Measurements from ENCODE around the gene DOCK10. TPM values are rescaled to one million over a fixed set of nuclear protein-coding genes. Genes with fewer than 3 reads are reported as not detected.

DOCK10 gene
- polyA plus RNA-seq, 1 donor: 9.3 TPM

GRCh38 chr2:225002039-225002655 is 40.1 kb downstream of the DOCK10 start:
- WGBS (ENCODE audit: insufficient coverage, low lambda C conversion rate): no CpG with 5 or more reads among the region's 6 CpGs
- no peak overlapping the region for H3K27ac ChIP-seq (ENCODE audit: low read length)
- H3K27me3 ChIP-seq (ENCODE audit: control insufficient read depth, insufficient read depth, low read length): no peaks in the 10 kb centered on the region
- H3K9me3 ChIP-seq (ENCODE audit: control insufficient read depth, low read depth, low read length): no peaks in the 10 kb centered on the region
- no peak overlapping the region for H3K4me3 ChIP-seq (ENCODE audit: low read length)
- no peaks in the 10 kb centered on the region for H3K36me3 ChIP-seq (ENCODE audit: control insufficient read depth, insufficient read depth, low read length)
- no peaks in the 10 kb centered on the region for H3K4me1 ChIP-seq (ENCODE audit: control insufficient read depth, insufficient read depth, low read length)
- DNase-seq: peak; percentile 24 to 36

- DNase-seq: peak; percentile 9 to 32
- no peaks in the 10 kb centered on the region for H3K9me3 ChIP-seq (ENCODE audit: control insufficient read depth, low read depth, low read length)
- H3K27ac ChIP-seq (ENCODE audit: low read length): no peak overlapping the region
- H3K4me3 ChIP-seq (ENCODE audit: low read length): no peak overlapping the region
- H3K36me3 ChIP-seq (ENCODE audit: control insufficient read depth, insufficient read depth, low read length): no peaks in the 10 kb centered on the region
- H3K27me3 ChIP-seq (ENCODE audit: control insufficient read depth, insufficient read depth, low read length): no peaks in the 10 kb centered on the region
- no peaks in the 10 kb centered on the region for H3K4me1 ChIP-seq (ENCODE audit: control insufficient read depth, insufficient read depth, low read length)
- WGBS (ENCODE audit: insufficient coverage, low lambda C conversion rate): no CpG with 5 or more reads among the region's 3 CpGs
Observed at GRCh38 chr2:224999754-225000153, 42.5 kb downstream of the DOCK10 start.

- DNase-seq: no peak
- H3K4me3 ChIP-seq (ENCODE audit: low read length): no peak overlapping the region
- no peaks in the 10 kb centered on the region for H3K9me3 ChIP-seq (ENCODE audit: control insufficient read depth, low read depth, low read length)
- H3K36me3 ChIP-seq (ENCODE audit: control insufficient read depth, insufficient read depth, low read length): no peaks in the 10 kb centered on the region
- no peaks in the 10 kb centered on the region for H3K27me3 ChIP-seq (ENCODE audit: control insufficient read depth, insufficient read depth, low read length)
- H3K27ac ChIP-seq (ENCODE audit: low read length): no peak overlapping the region
- WGBS (ENCODE audit: insufficient coverage, low lambda C conversion rate): no CpG with 5 or more reads among the region's 1 CpG
- H3K4me1 ChIP-seq (ENCODE audit: control insufficient read depth, insufficient read depth, low read length): no peaks in the 10 kb centered on the region
Observed at GRCh38 chr2:224999321-224999720, 42.9 kb downstream of the DOCK10 start.

- Histone ChIP-seq H3K4me1 (ENCODE audit: control insufficient read depth, insufficient read depth, low read length) (no peaks in the 10 kb centered on the region), H3K27ac (ENCODE audit: low read length) (no peak overlapping the region), H3K36me3 (ENCODE audit: control insufficient read depth, insufficient read depth, low read length) (no peaks in the 10 kb centered on the region), H3K9me3 (ENCODE audit: control insufficient read depth, low read depth, low read length) (no peaks in the 10 kb centered on the region), H3K4me3 (ENCODE audit: low read length) (no peak overlapping the region), H3K27me3 (ENCODE audit: control insufficient read depth, insufficient read depth, low read length) (no peaks in the 10 kb centered on the region)
- WGBS (ENCODE audit: insufficient coverage, low lambda C conversion rate): 93% methylated on average over 6 of the region's 8 CpGs
- peak in 1 of 2 donors; percentile 5 for DNase-seq
Observed at GRCh38 chr2:224997802-224998201, 44.5 kb downstream of the DOCK10 start.

GRCh38 chr2:224995419-224995818 is 46.8 kb downstream of the DOCK10 start:
- no peaks in the 10 kb centered on the region for H3K27me3 ChIP-seq (ENCODE audit: control insufficient read depth, insufficient read depth, low read length)

GRCh38 chr2:224994242-224994823 is 47.9 kb downstream of the DOCK10 start:
- WGBS (ENCODE audit: insufficient coverage, low lambda C conversion rate): no CpG with 5 or more reads among the region's 1 CpG
- H3K27me3 ChIP-seq (ENCODE audit: control insufficient read depth, insufficient read depth, low read length): no peaks in the 10 kb centered on the region
- H3K36me3 ChIP-seq (ENCODE audit: control insufficient read depth, insufficient read depth, low read length): no peaks in the 10 kb centered on the region
- H3K27ac ChIP-seq (ENCODE audit: low read length): no peak overlapping the region
- no peaks in the 10 kb centered on the region for H3K4me1 ChIP-seq (ENCODE audit: control insufficient read depth, insufficient read depth, low read length)
- DNase-seq: no peak
- no peaks in the 10 kb centered on the region for H3K9me3 ChIP-seq (ENCODE audit: control insufficient read depth, low read depth, low read length)
- H3K4me3 ChIP-seq (ENCODE audit: low read length): no peak overlapping the region

More at GRCh38 chr2:224995419-224995818, 46.8 kb downstream of the DOCK10 start:
- DNase-seq: no peak
- H3K4me1 ChIP-seq (ENCODE audit: control insufficient read depth, insufficient read depth, low read length): no peaks in the 10 kb centered on the region
- WGBS (ENCODE audit: insufficient coverage, low lambda C conversion rate): no CpG with 5 or more reads among the region's 3 CpGs
- no peaks in the 10 kb centered on the region for H3K36me3 ChIP-seq (ENCODE audit: control insufficient read depth, insufficient read depth, low read length)
- no peaks in the 10 kb centered on the region for H3K9me3 ChIP-seq (ENCODE audit: control insufficient read depth, low read depth, low read length)
- H3K27ac ChIP-seq (ENCODE audit: low read length): no peak overlapping the region
- H3K4me3 ChIP-seq (ENCODE audit: low read length): no peak overlapping the region

GRCh38 chr2:224990710-224991109 is 51.6 kb downstream of the DOCK10 start:
- Histone ChIP-seq H3K4me1 (ENCODE audit: control insufficient read depth, insufficient read depth, low read length) (no peaks in the 10 kb centered on the region), H3K36me3 (ENCODE audit: control insufficient read depth, insufficient read depth, low read length) (no peaks in the 10 kb centered on the region), H3K27ac (ENCODE audit: low read length) (no peak overlapping the region), H3K27me3 (ENCODE audit: control insufficient read depth, insufficient read depth, low read length) (no peaks in the 10 kb centered on the region), H3K4me3 (ENCODE audit: low read length) (no peak overlapping the region), H3K9me3 (ENCODE audit: control insufficient read depth, low read depth, low read length) (no peaks in the 10 kb centered on the region)
- no peak for DNase-seq
- WGBS (ENCODE audit: insufficient coverage, low lambda C conversion rate): no CpG with 5 or more reads among the region's 3 CpGs

GRCh38 chr2:224987733-224988132 is 54.5 kb downstream of the DOCK10 start:
- Histone ChIP-seq H3K36me3 (ENCODE audit: control insufficient read depth, insufficient read depth, low read length) (no peaks in the 10 kb centered on the region), H3K4me1 (ENCODE audit: control insufficient read depth, insufficient read depth, low read length) (no peaks in the 10 kb centered on the region), H3K27me3 (ENCODE audit: control insufficient read depth, insufficient read depth, low read length) (no peaks in the 10 kb centered on the region), H3K9me3 (ENCODE audit: control insufficient read depth, low read depth, low read length) (no peaks in the 10 kb centered on the region), H3K27ac (ENCODE audit: low read length) (no peak overlapping the region), H3K4me3 (ENCODE audit: low read length) (no peak overlapping the region)
- no CpG with 5 or more reads among the region's 4 CpGs for whole genome bisulfite sequencing (ENCODE audit: insufficient coverage, low lambda C conversion rate)
- DNase-seq: no peak

GRCh38 chr2:224986477-224986876 is 55.8 kb downstream of the DOCK10 start:
- DNase-seq: no peak
- Histone ChIP-seq H3K9me3 (ENCODE audit: control insufficient read depth, low read depth, low read length) (no peaks in the 10 kb centered on the region), H3K27me3 (ENCODE audit: control insufficient read depth, insufficient read depth, low read length) (no peaks in the 10 kb centered on the region), H3K4me3 (ENCODE audit: low read length) (no peak overlapping the region), H3K4me1 (ENCODE audit: control insufficient read depth, insufficient read depth, low read length) (no peaks in the 10 kb centered on the region), H3K27ac (ENCODE audit: low read length) (no peak overlapping the region), H3K36me3 (ENCODE audit: control insufficient read depth, insufficient read depth, low read length) (no peaks in the 10 kb centered on the region)
- no CpG with 5 or more reads among the region's 1 CpG for WGBS (ENCODE audit: insufficient coverage, low lambda C conversion rate)

GRCh38 chr2:224984637-224985036 is 57.6 kb downstream of the DOCK10 start:
- peak overlapping the region; percentile 65 for H3K27ac ChIP-seq (ENCODE audit: low read length)
- WGBS (ENCODE audit: insufficient coverage, low lambda C conversion rate): 100% methylated on average over 1 of the region's 5 CpGs

More at GRCh38 chr2:224984637-224985036, 57.6 kb downstream of the DOCK10 start:
- Histone ChIP-seq H3K9me3 (ENCODE audit: control insufficient read depth, low read depth, low read length) (no peaks in the 10 kb centered on the region), H3K27me3 (ENCODE audit: control insufficient read depth, insufficient read depth, low read length) (no peaks in the 10 kb centered on the region), H3K36me3 (ENCODE audit: control insufficient read depth, insufficient read depth, low read length) (no peaks in the 10 kb centered on the region), H3K4me1 (ENCODE audit: control insufficient read depth, insufficient read depth, low read length) (no peaks in the 10 kb centered on the region), H3K4me3 (ENCODE audit: low read length) (no peak overlapping the region)
- DNase-seq: no peak

Data from large intestine (tissue), 3 donors.